ENCODE measurements around the gene METTL14.

DNA sequence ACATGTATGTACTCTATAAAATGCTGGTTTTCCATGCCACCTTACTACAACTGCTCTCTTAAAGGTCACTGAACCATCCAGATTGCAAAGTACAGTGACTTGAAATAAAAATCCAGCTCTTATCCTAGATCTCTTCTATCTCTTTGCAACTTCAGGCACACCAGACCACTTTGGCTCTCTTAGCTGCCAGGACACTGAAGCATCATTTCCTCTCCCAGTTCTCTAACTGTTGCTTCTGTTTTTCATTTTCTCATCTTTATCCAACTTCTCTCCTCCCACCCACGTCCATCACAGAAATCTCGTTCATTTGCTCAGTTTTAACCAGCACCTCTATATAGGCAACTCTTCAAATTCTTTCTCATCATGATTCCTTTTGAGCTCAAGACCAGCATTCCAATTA lies 74.3 kb downstream of the METTL14 start:
- TF ChIP-seq, protein P1, sequence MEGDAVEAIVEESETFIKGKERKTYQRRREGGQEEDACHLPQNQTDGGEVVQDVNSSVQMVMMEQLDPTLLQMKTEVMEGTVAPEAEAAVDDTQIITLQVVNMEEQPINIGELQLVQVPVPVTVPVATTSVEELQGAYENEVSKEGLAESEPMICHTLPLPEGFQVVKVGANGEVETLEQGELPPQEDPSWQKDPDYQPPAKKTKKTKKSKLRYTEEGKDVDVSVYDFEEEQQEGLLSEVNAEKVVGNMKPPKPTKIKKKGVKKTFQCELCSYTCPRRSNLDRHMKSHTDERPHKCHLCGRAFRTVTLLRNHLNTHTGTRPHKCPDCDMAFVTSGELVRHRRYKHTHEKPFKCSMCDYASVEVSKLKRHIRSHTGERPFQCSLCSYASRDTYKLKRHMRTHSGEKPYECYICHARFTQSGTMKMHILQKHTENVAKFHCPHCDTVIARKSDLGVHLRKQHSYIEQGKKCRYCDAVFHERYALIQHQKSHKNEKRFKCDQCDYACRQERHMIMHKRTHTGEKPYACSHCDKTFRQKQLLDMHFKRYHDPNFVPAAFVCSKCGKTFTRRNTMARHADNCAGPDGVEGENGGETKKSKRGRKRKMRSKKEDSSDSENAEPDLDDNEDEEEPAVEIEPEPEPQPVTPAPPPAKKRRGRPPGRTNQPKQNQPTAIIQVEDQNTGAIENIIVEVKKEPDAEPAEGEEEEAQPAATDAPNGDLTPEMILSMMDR (IDR thresholded peaks at IDR 0.05; ENCODE audit: low read depth, low read length): no peak
- TF ChIP-seq EZH2phosphoT487 (IDR thresholded peaks at IDR 0.05; ENCODE audit: low read depth): no peak
